Right lobe of liver (tissue), 4 donors: ENCODE results near the gene RAPGEF2.

ENCODE experiments used
- POLR2A ChIP-seq: fragments of 450-650 bp; IDR thresholded peaks from one replicate; pipeline ENCODE4 v1.6.1; 2017; ENCODE audit warnings: antibody characterized with exemption, mild to moderate bottlenecking
- TF ChIP-seq, protein P1 (sequence below), 4 donors: fragments of 200-600 bp in 3 of 4; fragments of 450-650 bp in 1 of 4; IDR thresholded peaks; one replicate each; pipeline versions ENCODE4 v1.5.1 to v1.8.0; 2016 to 2022; ENCODE audit warnings: antibody characterized with exemption in 4 of 4, mild to moderate bottlenecking in 2 of 4
- donor health status: DM: no; HTN: no; CAD: no.
- donor health status: DM: no; HTN: no; CAD: no.
- donor health status: DM: no; HTN: yes; CAD: no.

DNA sequence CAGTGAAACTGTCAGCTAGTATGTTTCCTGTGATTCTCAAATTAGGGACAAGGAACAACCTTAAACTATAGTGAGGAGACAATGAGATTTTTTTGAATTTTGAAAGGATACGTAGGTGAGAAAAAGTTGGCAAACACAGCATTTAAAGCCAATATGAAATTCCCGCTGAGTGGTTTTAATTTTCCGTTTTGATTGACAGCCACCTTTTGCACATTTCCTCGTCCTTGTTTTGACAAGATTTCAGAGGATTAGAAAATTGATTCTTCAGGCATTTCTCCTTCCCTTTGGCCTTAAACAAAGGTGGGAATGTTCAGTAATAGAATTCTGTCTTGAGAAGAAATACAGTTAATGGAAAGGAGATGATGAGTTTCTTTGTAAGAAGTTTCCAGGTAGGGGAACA is 52.2 kb downstream of the RAPGEF2 start:
- TF ChIP-seq, protein P1, sequence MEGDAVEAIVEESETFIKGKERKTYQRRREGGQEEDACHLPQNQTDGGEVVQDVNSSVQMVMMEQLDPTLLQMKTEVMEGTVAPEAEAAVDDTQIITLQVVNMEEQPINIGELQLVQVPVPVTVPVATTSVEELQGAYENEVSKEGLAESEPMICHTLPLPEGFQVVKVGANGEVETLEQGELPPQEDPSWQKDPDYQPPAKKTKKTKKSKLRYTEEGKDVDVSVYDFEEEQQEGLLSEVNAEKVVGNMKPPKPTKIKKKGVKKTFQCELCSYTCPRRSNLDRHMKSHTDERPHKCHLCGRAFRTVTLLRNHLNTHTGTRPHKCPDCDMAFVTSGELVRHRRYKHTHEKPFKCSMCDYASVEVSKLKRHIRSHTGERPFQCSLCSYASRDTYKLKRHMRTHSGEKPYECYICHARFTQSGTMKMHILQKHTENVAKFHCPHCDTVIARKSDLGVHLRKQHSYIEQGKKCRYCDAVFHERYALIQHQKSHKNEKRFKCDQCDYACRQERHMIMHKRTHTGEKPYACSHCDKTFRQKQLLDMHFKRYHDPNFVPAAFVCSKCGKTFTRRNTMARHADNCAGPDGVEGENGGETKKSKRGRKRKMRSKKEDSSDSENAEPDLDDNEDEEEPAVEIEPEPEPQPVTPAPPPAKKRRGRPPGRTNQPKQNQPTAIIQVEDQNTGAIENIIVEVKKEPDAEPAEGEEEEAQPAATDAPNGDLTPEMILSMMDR (IDR thresholded peaks at IDR 0.05) = no peak
- no peak for TF ChIP-seq POLR2A
